ENCODE data around the gene PPP2R2C.

Gene PPP2R2C

DNA sequence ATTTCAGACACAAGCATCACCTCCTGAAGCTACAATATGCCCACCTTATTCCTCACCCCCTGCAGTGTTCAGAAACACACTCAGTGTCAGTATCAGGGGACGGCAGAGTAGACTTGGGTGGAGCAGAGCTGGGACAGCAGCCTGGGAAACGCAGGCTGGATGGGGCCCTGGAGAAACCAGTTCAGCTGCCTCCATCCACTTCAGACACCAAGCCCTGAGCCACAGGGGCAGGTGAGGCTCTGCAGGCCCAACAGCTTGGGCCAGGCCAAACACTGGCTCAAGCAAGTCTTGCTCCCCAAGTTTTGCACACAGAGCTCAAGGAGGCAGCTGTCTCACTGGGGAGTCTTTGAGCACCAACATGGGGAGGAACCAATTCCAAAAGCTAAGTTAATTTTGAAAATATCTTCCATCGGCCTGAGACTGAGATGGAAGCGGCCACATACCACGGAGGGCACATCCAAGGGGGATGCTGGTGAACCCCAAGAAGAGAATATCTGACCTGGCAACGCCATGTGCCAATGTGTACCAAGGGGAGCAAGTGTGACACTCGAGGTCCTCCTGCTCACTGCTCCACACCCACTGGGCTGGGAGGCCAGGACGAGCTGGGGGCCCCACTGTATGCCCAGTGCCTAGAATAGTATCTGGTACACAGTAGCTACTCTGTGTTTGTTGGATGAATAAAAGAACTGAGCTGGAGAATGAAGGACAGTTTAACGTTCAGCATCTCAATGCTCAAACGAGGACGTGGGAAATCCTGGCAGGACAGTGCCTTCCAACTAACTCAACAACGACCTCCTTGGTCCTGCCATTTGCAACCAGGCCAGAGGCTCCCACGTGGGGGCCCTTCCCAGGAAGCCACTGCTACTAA is 45.6 kb downstream of the PPP2R2C start:
- no peak overlapping the region for H3K4me3 ChIP-seq (ENCODE audit: low read depth, low read length)

DNA sequence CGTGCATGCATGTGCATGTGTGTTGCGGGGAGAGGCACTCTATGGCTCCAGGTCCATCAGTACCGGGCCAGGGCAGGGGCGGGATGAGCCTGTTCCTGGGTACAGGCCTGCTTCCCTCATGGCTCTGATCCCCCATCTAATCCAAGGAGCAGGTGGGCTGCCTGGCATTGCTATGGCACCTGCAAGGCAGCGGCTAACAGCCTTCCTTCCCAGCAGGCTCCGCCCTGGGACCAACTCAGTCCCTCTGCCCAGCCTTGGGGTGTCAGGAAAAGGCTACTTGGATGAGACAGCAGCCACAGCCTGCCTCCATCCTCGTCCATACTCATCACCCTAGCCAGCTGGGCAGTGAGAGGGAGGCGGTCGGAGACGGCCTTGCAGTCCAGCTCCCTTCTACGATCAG is 46.5 kb downstream of the PPP2R2C start:
- no peak overlapping the region for H3K4me3 ChIP-seq (ENCODE audit: low read depth, low read length)

DNA sequence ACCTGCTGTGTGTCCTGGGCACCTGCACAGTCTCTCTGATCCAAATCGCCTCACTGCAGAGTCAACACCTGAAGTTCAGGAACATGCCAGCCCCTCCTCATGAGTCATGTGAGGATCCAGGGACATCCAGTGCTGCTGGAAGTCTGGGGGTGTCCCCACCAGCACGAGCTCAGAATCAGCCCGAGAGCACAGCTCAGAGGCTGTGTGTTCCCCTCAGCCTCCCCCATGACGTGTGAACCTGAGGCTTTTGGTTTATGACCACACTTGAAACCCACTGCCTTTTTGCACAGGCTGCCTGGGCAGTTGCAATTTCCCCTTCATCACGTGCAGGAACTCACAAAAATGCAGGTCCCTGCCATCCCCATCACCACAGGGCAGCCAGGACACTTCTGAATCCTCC is 47.1 kb downstream of the PPP2R2C start:
- H3K4me3 ChIP-seq (ENCODE audit: low read depth, low read length): no peak overlapping the region

DNA sequence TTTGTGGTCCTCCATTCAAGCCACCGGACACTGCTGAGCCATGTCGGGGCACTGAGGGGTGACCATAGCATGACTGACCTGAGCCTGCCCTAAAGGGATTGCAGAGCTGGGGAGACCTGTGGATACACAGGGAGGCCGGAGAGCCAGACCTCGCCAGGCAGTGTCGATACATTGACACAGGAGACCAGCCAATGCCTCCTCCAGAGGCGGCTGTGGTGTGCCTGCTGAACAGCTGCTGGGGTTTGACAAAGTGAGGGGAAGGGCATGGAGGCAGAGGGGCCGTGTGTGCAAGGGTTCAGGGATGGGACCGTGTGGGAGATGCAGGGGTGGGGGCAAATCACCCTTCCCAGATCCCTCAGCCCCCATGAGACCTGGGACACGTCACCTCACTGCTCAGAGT is 48.0 kb downstream of the PPP2R2C start:
- H3K4me3 ChIP-seq (ENCODE audit: low read depth, low read length): no peak overlapping the region

DNA sequence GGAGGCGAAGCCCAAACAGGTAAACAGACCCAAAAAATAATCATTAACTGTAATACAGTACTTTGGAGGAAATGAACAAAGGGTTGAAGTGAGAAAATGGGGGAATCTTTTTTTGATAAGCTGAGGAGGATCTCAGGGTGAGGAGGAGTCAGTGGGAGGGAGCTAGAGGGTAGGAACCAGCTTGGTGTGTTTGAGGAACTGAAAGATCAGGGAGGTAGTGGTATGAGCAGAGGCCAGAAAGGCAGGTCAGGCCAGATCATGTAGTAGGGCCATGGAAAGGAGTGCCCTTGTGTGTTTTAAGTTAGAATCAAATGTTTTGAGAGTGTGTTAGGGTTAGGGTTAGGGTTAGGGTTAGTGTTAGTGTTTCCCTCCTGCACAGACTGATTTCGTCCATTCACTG is 48.8 kb downstream of the PPP2R2C start:
- no peak overlapping the region for H3K4me3 ChIP-seq (ENCODE audit: low read depth, low read length)

DNA sequence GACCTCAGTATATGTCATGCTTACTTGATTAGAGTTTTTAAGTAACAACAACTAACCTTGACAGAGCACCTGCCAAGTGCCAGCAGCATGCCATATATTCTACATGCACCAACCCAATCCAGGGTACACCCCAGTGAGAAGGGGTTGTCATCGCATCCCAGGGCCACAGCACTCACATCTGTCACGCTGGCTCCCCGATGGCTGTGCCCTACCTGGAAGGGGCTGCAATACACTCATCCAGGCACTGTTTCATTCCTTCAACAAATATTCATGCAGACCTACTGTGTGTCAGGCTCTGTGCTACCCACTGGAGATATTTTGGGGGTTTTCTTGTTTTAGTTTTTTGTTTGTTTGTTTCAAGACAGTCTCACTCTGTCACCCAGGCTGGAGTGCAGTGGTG is 49.5 kb downstream of the PPP2R2C start:
- no peak overlapping the region for H3K4me3 ChIP-seq (ENCODE audit: low read depth, low read length)

DNA sequence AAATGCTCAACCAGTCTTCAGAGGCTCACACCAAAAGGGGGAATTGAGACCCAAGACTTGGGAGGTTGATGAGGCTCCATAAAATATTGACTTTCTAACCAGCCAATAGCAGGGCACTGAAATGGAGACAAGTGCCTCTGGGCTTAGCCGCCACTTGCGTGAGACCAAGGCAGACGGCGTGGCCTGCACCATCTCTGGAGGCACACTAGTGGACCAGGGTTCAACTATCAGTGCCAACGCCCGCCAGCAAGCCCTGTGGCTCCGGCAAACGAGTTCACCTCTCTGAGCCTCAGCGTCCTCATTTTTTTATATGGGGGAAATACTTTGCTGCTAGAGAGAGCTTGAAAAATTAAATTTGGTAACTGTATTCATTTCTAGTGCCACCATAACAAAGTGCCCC is 50.3 kb downstream of the PPP2R2C start:
- H3K4me3 ChIP-seq (ENCODE audit: low read depth, low read length): no peak overlapping the region

DNA sequence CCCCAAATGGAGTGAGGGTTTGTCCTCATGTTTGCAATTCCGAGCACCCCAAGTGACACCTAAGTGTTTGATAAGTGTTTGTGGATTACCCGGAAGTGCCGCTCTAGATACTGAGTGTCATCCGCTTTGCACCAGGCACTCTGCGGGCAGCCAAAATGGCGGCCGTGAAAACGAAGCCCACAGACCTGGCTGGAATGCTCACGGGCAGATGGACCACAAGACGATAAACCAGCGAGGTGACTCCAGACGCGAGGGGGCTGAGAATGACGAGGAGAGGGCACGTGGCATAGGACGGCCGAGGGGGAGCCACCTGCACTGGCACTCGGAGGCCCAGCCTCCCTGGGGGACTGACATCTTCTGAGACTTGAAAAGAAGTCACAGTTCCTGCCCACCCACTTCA is 51.0 kb downstream of the PPP2R2C start:
- no peak overlapping the region for H3K4me3 ChIP-seq (ENCODE audit: low read depth, low read length)

DNA sequence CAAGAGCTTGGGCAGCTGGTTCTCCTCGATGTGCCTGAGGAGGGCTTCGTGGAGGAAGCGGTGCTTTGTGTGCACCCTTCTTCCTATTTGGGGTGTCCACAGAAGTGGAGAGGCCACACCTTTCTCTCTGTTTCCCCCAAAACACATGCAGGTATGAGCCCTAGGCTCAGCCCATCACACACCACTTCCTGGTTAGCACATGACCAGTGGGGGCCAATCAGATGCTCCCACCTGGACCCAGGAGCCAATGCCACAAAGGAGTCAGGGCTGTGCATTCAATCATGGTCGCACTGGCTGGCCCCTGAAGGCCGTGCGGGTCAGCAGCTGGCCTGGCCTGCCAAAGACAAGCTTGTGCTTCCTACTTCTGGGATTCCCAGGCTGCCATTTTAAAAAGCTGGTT is 51.4 kb downstream of the PPP2R2C start:
- no peak overlapping the region for H3K4me3 ChIP-seq (ENCODE audit: low read depth, low read length)

DNA sequence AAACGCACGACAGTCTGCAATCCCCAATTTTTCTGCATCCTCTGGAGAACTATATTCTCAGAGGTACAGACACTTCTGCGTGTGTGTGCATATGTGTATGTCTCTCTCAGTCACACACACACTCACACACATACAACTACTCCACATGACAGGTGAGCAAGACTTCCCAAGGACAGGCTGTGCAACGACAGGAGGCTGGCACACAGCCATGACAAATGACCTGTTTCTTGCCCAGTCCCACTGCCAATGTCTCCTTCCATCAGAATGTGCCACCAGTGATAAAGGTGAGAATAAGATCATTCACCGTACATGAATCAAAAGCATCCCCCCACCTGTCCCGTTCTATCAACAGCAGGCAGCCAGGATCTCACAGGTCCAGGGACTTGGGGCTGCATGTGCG is 52.4 kb downstream of the PPP2R2C start:
- H3K4me3 ChIP-seq (ENCODE audit: low read depth, low read length): no peak overlapping the region

DNA sequence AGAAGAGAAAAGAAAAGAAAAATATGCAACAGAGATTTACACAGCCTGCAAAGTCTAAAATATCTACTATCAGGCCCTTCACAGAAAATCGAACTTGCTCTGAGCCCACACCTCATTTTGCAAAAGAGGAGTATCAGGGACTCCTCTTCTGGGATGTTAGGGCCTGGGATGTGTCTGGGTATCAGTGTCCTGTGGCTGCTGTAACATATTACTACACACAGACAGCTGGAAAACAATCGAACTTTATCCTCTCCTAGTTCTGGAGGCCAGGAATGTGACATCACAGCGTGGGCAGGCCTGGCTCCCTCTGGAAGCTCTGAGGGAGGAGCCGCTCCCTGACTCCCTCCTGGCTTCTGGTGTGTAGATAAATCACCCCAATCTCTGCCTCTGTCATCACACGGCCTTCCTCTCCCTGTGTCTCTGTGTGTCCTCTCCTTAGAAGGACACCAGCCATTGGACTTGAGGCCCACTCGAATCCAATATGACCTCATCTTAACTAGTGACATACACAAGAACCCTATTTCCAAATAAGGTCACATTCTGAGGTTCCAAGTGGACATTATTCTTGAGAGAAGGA is 52.9 kb downstream of the PPP2R2C start:
- H3K4me3 ChIP-seq (ENCODE audit: low read depth, low read length): no peak overlapping the region

DNA sequence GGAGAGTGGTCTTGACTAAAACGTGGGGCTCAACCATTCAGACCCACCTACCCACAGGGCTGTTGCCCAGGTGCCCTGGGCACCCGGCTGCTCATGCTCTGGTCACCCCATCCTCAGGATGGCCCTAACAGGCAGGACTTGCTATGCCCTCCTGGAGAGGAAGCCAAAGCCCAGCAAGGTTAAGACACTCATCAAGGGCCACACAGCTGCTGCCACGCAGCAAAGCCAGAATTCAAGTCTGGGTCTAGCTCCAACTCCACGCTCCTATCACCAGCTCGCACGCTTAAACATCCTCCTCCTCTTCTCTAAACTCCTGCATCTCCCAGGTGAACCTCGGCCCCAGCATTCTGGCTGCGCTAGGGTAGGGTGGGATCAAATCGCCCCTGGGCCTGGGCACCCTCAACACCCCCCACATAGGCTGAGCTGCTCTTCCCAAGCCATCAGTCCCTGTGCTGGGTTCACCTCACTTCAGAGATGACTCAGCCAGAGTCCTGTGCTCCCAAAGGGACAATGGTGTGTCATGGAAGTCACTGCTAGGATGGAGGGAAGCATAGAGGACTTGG is 54.1 kb downstream of the PPP2R2C start:
- H3K4me3 ChIP-seq (ENCODE audit: low read depth, low read length): no peak overlapping the region

DNA sequence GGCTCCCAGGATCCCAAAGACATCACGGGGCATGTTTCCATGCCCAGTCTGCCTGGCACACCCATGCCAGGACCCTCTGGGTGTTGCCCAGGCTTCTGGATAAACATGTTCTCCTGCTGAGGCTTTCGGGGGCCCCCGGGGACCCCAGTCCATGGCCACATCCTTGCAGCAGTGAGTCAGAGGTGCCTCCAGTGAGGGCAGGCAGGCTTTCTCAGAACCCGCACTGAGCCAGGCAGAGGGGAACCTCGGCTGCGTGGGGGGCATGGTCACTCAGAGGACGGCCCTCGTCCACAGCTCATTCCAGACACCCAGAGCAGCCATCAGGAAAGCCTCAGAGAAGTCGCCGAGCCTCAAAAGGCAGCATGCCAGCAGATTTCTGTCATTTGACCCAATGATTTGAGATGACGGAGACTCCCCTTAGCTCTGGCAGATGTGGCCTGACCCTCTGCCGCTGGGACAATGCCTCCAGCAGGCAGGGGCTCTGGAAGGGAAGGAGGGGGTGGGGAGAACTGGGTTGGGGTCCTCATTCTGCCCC is 54.8 kb downstream of the PPP2R2C start:
- H3K4me3 ChIP-seq (ENCODE audit: low read depth, low read length): no peak overlapping the region

DNA sequence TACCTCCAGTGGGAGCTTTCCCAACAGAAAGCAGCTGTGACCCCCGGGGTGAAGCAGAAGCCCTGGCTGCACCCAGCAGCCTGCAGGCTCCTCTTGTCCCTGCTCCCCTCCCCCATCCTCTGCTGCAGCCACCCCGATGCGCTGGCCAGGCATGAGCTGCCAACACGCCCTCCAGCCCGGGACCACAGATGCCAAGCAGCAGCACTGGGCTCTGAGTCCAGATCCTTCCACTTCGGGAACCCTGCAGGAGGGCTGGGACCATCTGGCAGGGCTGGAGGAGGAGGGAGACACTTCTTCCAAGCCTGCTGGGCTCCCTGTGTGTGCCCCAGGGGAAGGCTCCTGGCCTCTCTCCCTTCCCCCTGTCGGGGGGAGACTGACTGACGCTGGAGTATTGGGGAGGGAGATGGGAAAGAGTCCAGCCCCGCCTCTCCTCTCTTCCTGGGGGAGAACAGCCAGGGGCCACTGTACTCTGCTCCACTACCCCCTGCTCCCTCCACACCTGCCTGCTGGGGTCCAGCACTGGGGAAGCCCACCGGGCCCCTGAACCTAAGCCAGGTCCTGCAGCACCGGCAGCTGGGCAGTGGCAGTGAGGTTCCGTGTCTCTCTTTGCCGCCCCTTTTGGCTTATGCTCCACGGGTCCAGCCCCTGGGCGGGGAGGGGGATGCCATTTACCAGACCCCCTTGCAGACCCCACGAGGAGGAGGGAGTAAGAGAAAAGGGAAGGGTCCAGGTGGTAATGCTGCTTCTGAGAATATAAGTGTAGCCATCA is 55.7 kb downstream of the PPP2R2C start:
- no peak overlapping the region for H3K4me3 ChIP-seq (ENCODE audit: low read depth, low read length)

DNA sequence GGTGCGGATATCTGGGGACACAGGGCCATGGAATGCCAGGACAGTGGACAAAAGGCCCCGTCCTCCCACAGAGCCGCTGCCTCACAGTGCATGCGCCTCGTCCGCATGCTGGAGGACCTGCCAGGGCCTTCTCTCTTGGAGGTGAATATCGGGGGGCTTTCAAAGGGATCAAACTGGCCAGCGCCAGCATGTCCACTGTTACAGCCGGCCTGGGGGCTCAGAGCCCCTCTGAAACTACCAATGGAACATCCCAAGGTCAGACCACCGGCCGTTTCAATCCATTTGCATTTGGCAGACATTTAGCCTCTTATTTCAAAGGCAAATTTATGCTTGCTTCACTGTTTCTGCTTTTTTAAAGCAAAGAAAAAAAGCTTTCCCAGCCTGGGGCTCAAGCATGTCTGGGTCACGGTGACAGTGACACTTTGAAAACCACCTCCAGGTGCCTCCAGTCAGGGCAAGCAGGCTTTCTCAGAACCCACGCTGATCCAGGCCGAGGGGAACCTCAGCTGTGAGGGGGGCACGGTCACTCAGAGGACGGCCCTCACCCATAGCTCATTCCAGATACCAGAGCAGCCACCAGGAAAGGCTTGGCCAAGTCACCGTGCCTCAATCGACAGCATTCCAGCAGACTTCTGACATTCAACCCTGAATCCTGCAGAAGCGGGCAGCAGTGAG is 57.2 kb downstream of the PPP2R2C start:
- no peak overlapping the region for H3K4me3 ChIP-seq (ENCODE audit: low read depth, low read length)

DNA sequence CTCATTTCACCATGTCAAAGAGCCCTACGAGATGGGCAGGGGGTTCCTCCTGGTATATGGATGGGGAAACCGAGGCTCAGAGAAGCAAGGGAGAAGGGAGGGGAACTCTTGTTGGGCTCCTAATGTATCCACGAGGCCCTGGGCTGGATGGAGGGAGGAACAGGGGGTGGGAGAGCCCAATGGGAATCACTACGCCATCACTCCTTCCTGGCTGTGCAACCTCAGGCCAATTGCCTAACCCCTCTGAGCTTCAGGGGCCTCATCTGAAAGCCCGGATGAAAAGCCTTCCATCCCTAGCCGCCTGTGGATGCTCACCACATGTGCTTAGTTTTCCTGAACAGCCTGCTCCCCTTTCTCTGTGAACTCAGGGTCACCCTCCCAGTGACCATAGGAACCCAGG is 57.8 kb downstream of the PPP2R2C start:
- H3K4me3 ChIP-seq (ENCODE audit: low read depth, low read length): no peak overlapping the region

DNA sequence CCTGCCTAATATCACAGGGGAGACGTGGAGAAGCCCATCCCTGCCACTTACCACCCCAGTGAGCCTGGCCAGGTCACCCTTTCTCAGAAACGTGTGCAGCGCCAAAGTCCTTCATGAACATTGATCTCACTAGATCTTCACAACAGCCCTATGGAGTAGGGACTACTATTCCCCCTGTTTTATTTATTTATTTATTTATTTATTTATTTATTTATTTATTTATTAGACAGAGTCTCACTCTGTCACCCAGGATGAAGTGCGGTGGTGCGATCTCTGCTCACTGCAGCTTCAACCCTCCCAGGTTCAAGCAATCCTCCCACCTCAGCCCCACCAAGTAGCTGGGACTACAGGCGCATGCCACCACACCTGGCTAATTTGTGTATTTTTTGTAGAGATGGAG is 61.8 kb downstream of the PPP2R2C start:
- H3K4me3 ChIP-seq (ENCODE audit: low read depth, low read length): no peak overlapping the region

DNA sequence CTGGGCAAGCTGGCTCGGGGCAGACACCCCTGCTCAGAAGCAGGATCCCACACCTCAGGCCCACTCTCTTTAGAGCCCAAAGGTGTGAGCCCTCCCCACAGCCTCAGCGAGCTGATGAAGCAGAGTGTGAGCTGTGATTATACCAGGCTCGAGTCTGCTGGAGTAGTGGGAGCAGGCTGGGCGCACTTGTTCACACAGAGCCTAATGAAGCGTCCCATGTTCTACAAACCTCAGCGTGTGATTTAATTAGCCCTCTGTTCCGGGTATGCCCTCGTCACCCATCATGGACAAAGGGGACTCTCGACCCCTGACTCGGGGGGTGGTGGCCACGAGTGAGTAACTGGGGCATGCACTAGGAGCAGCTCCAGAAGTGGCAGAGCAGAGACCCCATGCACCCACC is 62.3 kb downstream of the PPP2R2C start:
- H3K4me3 ChIP-seq (ENCODE audit: low read depth, low read length): no peak overlapping the region

DNA sequence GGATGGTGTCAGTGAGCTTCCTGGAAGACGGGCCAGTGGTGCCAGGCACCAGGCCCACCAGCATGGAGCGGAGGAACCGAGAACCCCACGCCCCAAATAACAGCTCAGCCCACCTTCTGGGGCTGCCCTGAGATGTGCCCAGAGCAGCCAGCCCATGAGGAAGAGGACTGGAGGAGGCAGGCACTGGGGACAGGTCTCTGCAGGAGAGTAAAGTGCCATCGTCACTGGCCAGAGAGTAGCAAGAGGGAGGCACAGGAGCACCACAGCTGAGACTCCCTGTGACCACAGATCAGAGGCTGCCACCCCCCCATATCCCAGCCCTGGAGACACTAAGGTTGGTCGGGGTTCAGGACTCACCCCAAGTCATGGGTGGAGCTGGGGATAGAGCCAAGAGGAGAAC is 63.0 kb downstream of the PPP2R2C start:
- H3K4me3 ChIP-seq (ENCODE audit: low read depth, low read length): no peak overlapping the region

DNA sequence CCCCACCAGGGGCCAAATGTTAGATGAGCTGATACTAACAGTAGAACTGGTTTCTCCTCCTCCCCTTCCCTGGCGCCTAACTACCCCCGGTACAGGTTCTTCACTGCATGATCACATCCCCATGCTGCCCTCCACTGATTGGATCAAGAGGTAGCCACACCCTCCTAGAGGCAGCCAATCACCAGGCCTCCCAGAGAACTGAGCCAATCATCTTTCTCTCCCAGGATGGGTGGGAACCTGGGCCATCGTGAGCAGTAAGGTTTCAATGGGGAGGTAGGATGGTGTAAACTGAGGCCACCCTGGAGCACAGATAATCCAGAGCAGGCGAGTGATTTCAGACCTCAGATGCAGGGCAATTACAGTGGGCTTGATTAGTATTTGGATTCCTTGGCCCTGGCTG is 64.2 kb downstream of the PPP2R2C start:
- no peak overlapping the region for H3K4me3 ChIP-seq (ENCODE audit: low read depth, low read length)

DNA sequence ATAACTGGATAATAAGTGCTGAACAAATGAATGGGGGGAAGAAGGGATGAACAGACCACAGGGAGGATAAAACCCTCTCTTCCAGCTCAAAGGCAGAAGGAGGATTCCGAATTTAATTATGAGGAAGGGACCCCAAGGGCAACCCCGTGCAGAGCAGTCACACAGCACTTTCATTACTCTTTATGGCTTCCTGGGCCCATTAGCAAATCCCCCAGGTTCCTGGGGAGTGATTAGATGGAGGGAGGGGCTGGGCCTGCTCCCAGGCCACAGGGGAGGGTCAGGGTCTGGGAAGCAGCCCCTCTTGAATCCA is 67.1 kb downstream of the PPP2R2C start:
- no peak overlapping the region for H3K4me3 ChIP-seq (ENCODE audit: low read depth, low read length)
